HEK293 (cell line): ENCODE measurements around the gene KIFC1.
"Not testable (repeated sequence)": the region's sequence is repeated elsewhere in the genome, so short reads cannot be mapped to it uniquely, and the experiment has no call there.

Experiments used
- CTCF ChIA-PET: fragments of 350-600 bp; formaldehyde crosslinking; extraction: SDS; loops from one replicate; lab custom pipeline; 2021; ENCODE audit warnings: antibody characterized with exemption; lab: Yijun Ruan, JAX
- POLR2A ChIA-PET: fragments of 300-600 bp; formaldehyde crosslinking; extraction: SDS; loops from one replicate; lab custom pipeline; 2020; ENCODE audit warnings: antibody characterized with exemption, inconsistent platforms; lab: Yijun Ruan, JAX
- H3K27ac ChIP-seq: fragments of 200-500 bp; sonication (Bioruptor generic); 2 replicates; pipeline ENCODE4 v1.5.1; 2014; ENCODE audit warnings: low read depth, low read length, control low read depth, inconsistent platforms; ENCODE audit errors: extremely low read depth
- H3K36me3 ChIP-seq, 2 experiments: fragments of 200-500 bp in 1 of 2; sonication (Bioruptor generic) in 1 of 2; 1 replicate in 1 of 2; 2 replicates in 1 of 2; pipeline ENCODE4 v1.5.1; 2014 to 2017; ENCODE audit warnings: inconsistent platforms in 2 of 2, low read length in 2 of 2; ENCODE audit not compliant: control insufficient read depth in 2 of 2, insufficient read depth in 1 of 2
- H3K4me1 ChIP-seq: fragments of 200-500 bp; sonication (Bioruptor generic); 2 replicates; pipeline ENCODE4 v1.5.1; 2014; ENCODE audit warnings: mild to moderate bottlenecking, low read length, inconsistent platforms; ENCODE audit not compliant: control insufficient read depth, insufficient read depth
- H3K4me3 ChIP-seq: 2 replicates; pipeline ENCODE4 v1.5.1; 2011; ENCODE audit warnings: low read depth, mild to moderate bottlenecking, control low read depth, low read length, moderate library complexity
- H3K9me3 ChIP-seq: fragments of 200-500 bp; sonication (Bioruptor generic); 2 replicates; pipeline ENCODE4 v1.5.1; 2014; ENCODE audit warnings: low read depth, low read length, inconsistent platforms; ENCODE audit not compliant: control insufficient read depth, insufficient read depth
- HOXC10 ChIP-seq: sonication (generic); formaldehyde crosslinking; IDR thresholded peaks from 2 replicates; pipeline ENCODE4 v1.8.1; 2023; ENCODE audit warnings: mild to moderate bottlenecking, missing genetic modification reagents
- ZNF175 ChIP-seq: fragments of 450-650 bp; formaldehyde crosslinking; IDR thresholded peaks from 2 replicates; pipeline ENCODE4 v1.5.1; 2016; ENCODE audit warnings: missing biosample characterization, missing genetic modification characterization
- ZNF184 ChIP-seq: fragments of 450-650 bp; IDR thresholded peaks from 2 replicates; pipeline ENCODE4 v1.5.1; 2018; ENCODE audit warnings: missing biosample characterization, mild to moderate bottlenecking, missing genetic modification characterization
- ZNF2 ChIP-seq: fragments of 450-650 bp; formaldehyde crosslinking; IDR thresholded peaks from 2 replicates; pipeline ENCODE4 v1.5.1; 2016; ENCODE audit warnings: missing biosample characterization, missing genetic modification characterization
- ZNF404 ChIP-seq: fragments of 450-650 bp; formaldehyde crosslinking; IDR thresholded peaks from 2 replicates; pipeline ENCODE4 v1.5.1; 2017; ENCODE audit warnings: missing biosample characterization, missing genetic modification characterization
- ZNF473 ChIP-seq: fragments of 450-650 bp; formaldehyde crosslinking; IDR thresholded peaks from 2 replicates; pipeline ENCODE4 v1.5.1; 2017; ENCODE audit warnings: missing biosample characterization, missing genetic modification characterization
- ZNF48 ChIP-seq: fragments of 450-650 bp; formaldehyde crosslinking; IDR thresholded peaks from 2 replicates; pipeline ENCODE4 v1.5.1; 2016; ENCODE audit warnings: missing biosample characterization, missing genetic modification characterization
- ZNF600 ChIP-seq: fragments of 450-650 bp; formaldehyde crosslinking; IDR thresholded peaks from 2 replicates; pipeline ENCODE4 v1.5.1; 2016; ENCODE audit warnings: missing biosample characterization, missing genetic modification characterization
- ZNF621 ChIP-seq: fragments of 450-650 bp; formaldehyde crosslinking; IDR thresholded peaks from 2 replicates; pipeline ENCODE4 v1.5.1; 2017; ENCODE audit warnings: missing biosample characterization, missing genetic modification characterization
- ZNF76 ChIP-seq: fragments of 450-650 bp; formaldehyde crosslinking; IDR thresholded peaks from 2 replicates; pipeline ENCODE4; 2016; ENCODE audit warnings: low read depth, missing biosample characterization, missing genetic modification characterization, borderline replicate concordance
- TF ChIP-seq, protein P1 (sequence below): fragments of 450-650 bp; formaldehyde crosslinking; IDR thresholded peaks from 2 replicates; pipeline ENCODE4 v1.5.1; 2016; ENCODE audit warnings: missing biosample characterization, missing genetic modification characterization
- TF ChIP-seq, protein P2 (sequence below): fragments of 450-650 bp; formaldehyde crosslinking; IDR thresholded peaks from 2 replicates; pipeline ENCODE4 v1.5.1; 2017; ENCODE audit warnings: missing biosample characterization, missing genetic modification characterization
- TF ChIP-seq, protein P3 (sequence below): fragments of 450-650 bp; formaldehyde crosslinking; IDR thresholded peaks from 2 replicates; pipeline ENCODE4 v1.5.1; 2016; ENCODE audit warnings: missing biosample characterization, missing genetic modification characterization
- TF ChIP-seq, protein P4 (sequence below): fragments of 450-650 bp; formaldehyde crosslinking; IDR thresholded peaks from 2 replicates; pipeline ENCODE4 v1.5.1; 2016; ENCODE audit warnings: missing biosample characterization, missing genetic modification characterization

KIFC1 gene

DNA sequence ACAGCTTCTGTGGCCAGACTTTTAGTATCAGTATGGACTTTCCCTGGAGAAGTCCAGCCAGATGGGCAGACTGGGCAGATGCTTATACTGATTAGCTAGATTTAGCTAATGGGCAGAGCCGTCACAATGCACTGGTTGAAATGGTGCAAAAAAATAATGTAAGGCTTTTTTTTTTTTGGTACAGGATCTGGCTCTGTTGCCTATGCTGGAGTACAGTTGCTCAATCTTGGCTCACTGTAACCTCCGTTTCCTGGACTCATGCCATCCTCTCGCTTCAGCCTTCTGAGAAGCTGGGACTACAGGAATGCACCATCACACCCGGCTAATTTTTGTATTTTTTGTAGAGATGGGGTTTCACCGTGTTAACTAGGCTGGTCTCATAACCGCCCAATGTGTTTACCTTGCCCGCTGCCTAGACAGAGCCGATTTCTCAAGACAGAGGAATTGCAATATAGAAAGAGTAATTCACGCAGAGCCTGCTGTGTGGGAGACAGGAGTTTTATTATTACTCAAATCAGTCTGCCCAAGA is 16.4 kb upstream of the KIFC1 start (continued):
- TF ChIP-seq, protein P1, sequence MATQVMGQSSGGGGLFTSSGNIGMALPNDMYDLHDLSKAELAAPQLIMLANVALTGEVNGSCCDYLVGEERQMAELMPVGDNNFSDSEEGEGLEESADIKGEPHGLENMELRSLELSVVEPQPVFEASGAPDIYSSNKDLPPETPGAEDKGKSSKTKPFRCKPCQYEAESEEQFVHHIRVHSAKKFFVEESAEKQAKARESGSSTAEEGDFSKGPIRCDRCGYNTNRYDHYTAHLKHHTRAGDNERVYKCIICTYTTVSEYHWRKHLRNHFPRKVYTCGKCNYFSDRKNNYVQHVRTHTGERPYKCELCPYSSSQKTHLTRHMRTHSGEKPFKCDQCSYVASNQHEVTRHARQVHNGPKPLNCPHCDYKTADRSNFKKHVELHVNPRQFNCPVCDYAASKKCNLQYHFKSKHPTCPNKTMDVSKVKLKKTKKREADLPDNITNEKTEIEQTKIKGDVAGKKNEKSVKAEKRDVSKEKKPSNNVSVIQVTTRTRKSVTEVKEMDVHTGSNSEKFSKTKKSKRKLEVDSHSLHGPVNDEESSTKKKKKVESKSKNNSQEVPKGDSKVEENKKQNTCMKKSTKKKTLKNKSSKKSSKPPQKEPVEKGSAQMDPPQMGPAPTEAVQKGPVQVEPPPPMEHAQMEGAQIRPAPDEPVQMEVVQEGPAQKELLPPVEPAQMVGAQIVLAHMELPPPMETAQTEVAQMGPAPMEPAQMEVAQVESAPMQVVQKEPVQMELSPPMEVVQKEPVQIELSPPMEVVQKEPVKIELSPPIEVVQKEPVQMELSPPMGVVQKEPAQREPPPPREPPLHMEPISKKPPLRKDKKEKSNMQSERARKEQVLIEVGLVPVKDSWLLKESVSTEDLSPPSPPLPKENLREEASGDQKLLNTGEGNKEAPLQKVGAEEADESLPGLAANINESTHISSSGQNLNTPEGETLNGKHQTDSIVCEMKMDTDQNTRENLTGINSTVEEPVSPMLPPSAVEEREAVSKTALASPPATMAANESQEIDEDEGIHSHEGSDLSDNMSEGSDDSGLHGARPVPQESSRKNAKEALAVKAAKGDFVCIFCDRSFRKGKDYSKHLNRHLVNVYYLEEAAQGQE (tag by site-specific recombination), result no peak
- TF ChIP-seq, protein P2, sequence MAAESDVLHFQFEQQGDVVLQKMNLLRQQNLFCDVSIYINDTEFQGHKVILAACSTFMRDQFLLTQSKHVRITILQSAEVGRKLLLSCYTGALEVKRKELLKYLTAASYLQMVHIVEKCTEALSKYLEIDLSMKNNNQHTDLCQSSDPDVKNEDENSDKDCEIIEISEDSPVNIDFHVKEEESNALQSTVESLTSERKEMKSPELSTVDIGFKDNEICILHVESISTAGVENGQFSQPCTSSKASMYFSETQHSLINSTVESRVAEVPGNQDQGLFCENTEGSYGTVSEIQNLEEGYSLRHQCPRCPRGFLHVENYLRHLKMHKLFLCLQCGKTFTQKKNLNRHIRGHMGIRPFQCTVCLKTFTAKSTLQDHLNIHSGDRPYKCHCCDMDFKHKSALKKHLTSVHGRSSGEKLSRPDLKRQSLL (tag by site-specific recombination), result peak; percentile 82
- TF ChIP-seq ZNF184 (tag by site-specific recombination) (0 out of 2 replicates have a peak, but pooled peaks have one; percentile 7), ZNF473 (tag by site-specific recombination) (no peak)

DNA sequence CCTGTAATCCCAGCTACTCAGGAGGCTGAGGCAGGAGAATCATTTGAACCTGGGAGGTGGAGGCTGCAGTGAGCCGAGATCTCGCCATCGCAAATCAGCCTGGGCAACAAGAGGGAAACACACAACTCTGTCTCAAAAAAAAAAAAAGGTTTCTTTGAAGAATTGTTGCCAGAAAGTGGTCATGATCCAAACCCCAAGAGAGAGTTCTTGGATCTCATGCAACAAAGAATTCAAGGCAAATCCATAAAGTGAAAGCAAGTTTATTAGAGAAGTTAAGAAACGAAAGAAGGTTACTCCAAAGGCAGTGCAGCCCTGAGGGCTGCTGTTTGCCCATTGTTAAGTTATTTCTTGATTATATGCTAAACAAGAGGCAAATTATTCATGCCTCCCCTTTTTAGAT is 14.5 kb upstream of the KIFC1 start:
- Histone ChIP-seq H3K27ac (no peak overlapping the region), H3K9me3 (no peaks in the 10 kb centered on the region), H3K36me3 (no peaks in the 10 kb centered on the region), H3K4me1 (peaks cover 18% of the 10 kb centered on the region), H3K4me3 (no peak overlapping the region)
- ChIA-PET POLR2A (no interaction called here), CTCF (interaction anchor here (0.6 to 2.2 kb wide), 2 partner anchors 13 to 1224 kb away, joined by 3 to 7 read pairs; no protein-coding TSS in a partner anchor)
- no peak for TF ChIP-seq ZNF404 (tag by site-specific recombination)
- TF ChIP-seq ZNF2 (tag by site-specific recombination), result no peak
- no peak for TF ChIP-seq ZNF48 (tag by site-specific recombination)
- TF ChIP-seq ZNF621, result no peak

DNA sequence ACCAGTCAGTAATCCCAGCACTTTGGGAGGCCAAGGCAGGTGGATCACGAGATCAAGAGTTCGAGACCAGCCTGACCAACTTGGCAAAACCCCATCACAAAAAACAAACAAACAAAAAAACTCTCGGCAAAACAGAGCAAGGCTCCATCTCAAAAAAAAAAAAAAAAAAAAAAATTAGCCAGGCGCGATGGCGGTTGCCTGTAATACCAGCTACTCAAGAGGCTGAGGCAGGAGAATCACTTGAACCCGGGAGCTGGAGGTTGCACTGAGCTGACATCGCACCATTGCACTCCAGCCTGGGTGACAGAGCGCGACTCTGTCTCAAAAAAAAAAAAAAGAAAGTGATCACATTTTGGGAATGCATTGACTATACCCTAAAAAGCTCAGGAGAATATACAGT is 12.4 kb upstream of the KIFC1 start:
- TF ChIP-seq, protein P3, sequence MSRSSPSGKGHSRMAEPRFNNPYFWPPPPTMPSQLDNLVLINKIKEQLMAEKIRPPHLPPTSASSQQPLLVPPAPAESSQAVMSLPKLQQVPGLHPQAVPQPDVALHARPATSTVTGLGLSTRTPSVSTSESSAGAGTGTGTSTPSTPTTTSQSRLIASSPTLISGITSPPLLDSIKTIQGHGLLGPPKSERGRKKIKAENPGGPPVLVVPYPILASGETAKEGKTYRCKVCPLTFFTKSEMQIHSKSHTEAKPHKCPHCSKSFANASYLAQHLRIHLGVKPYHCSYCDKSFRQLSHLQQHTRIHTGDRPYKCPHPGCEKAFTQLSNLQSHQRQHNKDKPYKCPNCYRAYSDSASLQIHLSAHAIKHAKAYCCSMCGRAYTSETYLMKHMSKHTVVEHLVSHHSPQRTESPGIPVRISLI (tag by site-specific recombination), result peak; percentile 65; the same call in 1 of the 2 replicates
- H3K36me3 ChIP-seq, H3K27ac ChIP-seq, H3K9me3 ChIP-seq, H3K4me3 ChIP-seq, H3K4me1 ChIP-seq: not testable (repeated sequence)
- CTCF ChIA-PET, result interaction anchor here (0.8 to 2.4 kb wide), 2 partner anchors 11 to 34 kb away, joined by 5 to 9 read pairs; no protein-coding TSS in a partner anchor
- POLR2A ChIA-PET, result interaction anchor here (0.7 kb wide), 1 partner anchor 18 kb away, joined by 5 read pairs; no protein-coding TSS in a partner anchor

DNA sequence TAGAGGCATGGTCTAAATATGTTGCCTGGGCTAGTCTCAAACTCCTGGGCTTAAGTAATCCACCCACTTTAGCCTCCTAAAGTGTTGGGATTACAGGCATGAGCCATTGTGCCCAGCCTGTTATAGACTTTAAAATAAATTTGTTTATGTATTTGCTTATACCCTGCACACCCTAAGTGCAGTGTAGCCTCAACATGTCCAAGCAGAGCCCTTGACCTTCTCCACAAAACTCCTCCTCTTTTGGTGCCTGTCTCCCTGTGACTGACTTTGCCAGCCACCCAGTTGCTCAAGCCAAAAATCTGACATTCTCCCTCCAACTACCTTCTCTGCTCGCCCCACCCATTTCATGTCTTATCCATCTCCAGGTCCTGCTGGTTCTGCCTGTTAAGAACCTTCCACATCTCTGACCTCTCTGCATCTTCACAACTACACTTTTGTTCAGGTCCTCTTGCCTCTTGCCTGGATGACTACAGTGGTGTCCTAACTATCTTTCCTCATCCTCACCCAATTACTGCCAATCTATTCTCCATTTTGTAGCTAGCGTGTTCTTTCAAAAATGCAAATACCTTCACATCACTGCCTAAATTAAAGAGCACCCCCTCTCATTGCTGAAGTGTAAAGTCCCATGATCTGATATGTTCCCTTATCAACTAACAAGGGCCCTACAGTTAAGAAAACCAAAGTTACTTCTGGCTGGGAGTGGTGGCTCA is 11.2 kb upstream of the KIFC1 start:
- Histone ChIP-seq H3K4me1 (no peaks in the 10 kb centered on the region), H3K4me3 (no peak overlapping the region), H3K9me3 (no peaks in the 10 kb centered on the region), H3K36me3 (no peaks in the 10 kb centered on the region), H3K27ac (no peak overlapping the region)
- TF ChIP-seq HOXC10 (CRISPR knock-in tag) (no peak), ZNF76 (tag by site-specific recombination) (no peak), ZNF175 (tag by site-specific recombination) (no peak), ZNF600 (tag by site-specific recombination) (peak; percentile 38; the same call in 1 of the 2 replicates)
- TF ChIP-seq, protein P4, sequence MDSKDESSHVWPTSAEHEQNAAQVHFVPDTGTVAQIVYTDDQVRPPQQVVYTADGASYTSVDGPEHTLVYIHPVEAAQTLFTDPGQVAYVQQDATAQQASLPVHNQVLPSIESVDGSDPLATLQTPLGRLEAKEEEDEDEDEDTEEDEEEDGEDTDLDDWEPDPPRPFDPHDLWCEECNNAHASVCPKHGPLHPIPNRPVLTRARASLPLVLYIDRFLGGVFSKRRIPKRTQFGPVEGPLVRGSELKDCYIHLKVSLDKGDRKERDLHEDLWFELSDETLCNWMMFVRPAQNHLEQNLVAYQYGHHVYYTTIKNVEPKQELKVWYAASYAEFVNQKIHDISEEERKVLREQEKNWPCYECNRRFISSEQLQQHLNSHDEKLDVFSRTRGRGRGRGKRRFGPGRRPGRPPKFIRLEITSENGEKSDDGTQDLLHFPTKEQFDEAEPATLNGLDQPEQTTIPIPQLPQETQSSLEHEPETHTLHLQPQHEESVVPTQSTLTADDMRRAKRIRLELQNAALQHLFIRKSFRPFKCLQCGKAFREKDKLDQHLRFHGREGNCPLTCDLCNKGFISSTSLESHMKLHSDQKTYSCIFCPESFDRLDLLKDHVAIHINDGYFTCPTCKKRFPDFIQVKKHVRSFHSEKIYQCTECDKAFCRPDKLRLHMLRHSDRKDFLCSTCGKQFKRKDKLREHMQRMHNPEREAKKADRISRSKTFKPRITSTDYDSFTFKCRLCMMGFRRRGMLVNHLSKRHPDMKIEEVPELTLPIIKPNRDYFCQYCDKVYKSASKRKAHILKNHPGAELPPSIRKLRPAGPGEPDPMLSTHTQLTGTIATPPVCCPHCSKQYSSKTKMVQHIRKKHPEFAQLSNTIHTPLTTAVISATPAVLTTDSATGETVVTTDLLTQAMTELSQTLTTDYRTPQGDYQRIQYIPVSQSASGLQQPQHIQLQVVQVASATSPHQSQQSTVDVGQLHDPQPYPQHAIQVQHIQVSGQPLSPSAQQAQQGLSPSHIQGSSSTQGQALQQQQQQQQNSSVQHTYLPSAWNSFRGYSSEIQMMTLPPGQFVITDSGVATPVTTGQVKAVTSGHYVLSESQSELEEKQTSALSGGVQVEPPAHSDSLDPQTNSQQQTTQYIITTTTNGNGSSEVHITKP (tag by site-specific recombination), result peak; percentile 67
- ChIA-PET CTCF (interaction anchor here (0.7 kb wide), 1 partner anchor 659 kb away, joined by 3 read pairs; no protein-coding TSS in a partner anchor), POLR2A (no interaction called here)
